Stimulated activated CD4-positive, alpha-beta T cell treated with anti-CD3 and anti-CD28 coated beads, Interleukin-1b, Interleukin-23, amount 100 ng/mL, for 1 hour (primary cell): ENCODE data around the gene SLC30A7.

Source experiments
- DNase-seq, 2 donors: peaks; one replicate each; pipeline ENCODE4 v3.0.0-alpha.2; 2020; ENCODE audit warnings: low read depth in 2 of 2

SLC30A7 gene

DNA sequence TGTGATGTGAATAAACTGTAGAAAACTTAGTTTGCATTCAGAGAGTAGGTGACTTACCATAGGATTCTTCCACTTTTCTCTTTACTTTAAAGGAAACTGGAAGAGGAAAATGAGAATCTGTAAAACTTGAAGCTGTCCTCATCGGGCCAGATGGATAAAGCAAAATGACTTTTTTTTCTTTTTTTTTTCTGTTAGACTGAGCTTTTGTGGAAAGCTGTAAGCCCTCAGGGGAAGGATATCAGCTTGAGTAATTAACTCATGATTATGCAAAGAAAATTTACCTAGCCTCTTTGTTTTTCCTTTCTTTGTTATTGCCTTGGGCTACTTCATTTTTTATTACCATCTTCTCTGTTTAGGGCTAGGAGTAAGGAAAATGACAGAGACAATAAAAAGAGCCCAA, 76.3 kb downstream of the SLC30A7 start:
- DNase-seq, result no peak

DNA sequence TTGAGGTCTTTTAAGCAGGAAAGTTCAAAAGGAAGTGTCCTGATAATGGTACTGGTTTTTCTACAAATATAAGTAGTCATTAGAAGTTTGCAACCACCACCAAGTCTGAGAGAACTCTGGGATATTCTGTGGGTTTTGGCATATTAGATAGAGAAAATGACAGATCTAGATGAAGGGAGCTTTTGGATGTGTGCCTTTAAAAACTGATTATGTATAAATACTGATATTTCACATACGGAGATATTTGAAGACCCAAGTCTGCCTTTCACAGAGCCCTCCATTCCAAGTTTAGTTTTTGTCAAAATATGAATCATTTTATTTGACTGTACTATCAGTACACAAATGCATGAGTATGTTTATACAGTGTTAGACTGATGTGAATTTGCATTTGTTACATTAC, 81.0 kb downstream of the SLC30A7 start:
- no peak for DNase-seq

DNA sequence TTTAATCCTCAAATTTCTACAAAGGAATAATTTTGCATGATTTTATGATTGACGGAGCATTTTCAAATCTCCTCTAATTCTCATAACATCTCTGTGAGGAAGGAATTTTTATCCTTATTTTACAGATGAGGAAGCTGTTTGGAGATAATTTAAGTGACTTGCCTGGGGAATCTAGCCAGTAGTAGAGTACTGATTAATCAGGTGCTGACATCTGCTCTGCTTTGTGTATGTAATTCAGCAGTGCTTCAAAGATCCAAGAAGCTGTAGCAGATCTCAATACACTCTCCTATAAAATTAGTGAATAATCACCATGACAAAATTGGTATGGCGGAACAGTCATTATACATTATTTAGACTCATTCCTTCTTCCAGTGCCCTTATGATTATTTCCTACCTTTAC, 83.7 kb downstream of the SLC30A7 start:
- DNase-seq, result no peak

DNA sequence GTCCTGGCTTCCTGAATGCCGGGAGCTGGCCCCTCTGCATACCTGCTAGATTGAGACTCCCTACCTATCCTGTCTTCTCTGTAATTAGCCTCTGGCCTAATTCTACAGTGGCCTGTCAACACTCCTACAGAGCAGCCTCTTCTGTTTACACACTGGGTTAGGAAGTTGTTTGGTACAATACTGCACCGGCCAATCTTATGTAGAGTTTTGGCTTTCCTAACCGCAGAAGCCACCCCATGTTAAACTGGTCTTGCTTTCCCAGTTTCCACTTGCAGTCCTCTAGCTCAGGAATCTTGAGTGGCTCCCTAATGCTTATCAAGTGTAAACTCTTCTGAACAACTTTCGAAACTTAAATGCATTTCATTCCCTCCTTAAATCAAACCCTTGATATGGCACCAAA, 86.9 kb downstream of the SLC30A7 start:
- no peak for DNase-seq

GRCh38 chr1:100988121-100988520, 92.2 kb downstream of the SLC30A7 start:
- no peak for DNase-seq

- DNase-seq, result no peak
These were observed 93.6 kb downstream of the SLC30A7 start for GRCh38 chr1:100989306-100990077.

DNA sequence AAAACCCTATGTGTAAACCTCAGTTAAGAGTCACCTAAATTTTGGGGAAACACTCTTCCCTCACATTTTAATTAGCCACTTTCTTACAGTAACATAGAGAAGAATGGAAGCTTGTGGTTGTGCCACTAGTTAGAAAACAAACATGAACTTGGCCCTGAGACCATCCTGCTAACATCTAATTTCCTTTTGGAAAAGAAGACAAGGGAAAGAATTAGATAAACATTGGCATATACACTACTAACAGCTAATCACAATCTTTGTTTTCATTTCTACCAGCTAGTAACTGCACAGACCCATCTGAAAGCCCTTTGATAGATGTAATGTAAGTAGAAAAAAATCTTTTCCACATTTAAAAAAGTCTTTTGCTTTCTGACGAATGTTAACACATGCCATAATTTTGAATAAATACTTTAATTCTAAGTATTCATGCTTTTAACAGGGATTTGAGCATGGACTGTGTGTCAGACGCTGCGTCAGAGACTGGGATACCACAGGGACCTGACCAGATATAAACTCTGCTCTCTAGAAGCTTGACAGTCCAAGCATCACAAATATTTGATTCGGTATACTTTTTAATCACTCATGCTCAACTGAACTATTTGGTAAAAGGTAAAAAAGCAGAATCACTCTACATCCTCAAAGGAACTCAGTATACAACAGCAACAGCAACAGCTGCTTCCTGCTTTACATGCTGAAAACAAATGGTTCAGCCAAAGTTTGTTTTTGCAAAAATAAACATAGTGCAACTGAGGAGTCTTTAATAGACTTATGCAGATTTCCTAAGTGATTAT, 99.5 kb downstream of the SLC30A7 start:
- no peak for DNase-seq

- no peak for DNase-seq
These were observed 102.5 kb downstream of the SLC30A7 start for GRCh38 chr1:100998426-100998825.

DNA sequence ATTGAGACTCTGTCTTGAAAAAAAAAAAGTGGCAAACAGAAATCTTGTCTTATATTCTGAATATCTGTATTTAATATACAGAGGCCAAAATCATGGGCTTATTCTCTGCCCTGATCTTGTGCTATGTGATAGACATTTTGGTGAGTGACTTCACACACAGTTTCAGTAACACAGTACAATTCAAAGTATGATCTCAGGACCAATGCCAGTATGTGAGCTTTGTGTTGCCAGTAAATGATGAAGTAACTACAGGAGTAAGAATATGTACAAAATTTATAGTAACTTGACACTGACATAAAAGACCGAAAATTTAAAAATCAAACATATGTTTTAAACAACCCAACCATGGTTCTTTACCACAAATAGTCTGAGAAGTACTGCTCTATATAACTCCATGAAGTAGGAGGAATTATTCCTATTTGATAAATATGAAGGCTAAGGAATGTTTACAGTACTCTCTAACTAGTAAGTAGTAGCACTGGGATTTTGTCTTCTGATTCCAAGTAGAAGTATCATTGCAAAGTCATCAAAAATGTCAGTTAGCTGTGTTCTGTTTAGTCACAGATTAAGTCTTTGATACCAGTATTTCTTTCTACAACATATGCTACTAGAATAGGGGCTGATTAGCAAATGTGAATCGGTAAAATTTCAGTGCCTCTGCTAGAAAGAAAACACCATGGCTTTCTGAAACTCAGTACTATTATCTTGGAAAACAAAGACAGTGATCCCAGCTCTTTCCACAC, 104.4 kb downstream of the SLC30A7 start:
- DNase-seq, result no peak

DNA sequence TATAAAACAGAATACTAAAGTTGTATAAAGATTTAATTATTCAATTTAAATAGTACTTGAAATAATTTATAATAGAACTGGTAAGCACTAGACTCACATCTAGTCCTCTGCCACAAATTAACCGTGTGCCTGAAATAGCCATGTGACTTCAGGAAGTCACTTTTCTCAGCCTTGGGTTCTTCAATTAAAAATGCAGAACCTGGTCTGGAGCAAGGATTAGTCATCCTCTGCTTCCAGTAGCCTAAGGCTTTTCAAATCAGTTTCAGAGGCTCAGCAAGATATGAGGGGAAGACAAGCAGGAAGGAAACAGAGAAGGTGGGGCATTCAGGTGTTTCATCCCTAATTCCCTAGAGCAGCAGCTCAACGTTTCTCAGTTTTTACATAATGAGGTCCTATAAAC, 106.7 kb downstream of the SLC30A7 start:
- DNase-seq, result no peak

- no peak for DNase-seq
These were observed 107.2 kb downstream of the SLC30A7 start for GRCh38 chr1:101003012-101003650.

- no peak for DNase-seq
These were observed 108.2 kb downstream of the SLC30A7 start for GRCh38 chr1:101004061-101004460.

GRCh38 chr1:101004670-101005069, 108.8 kb downstream of the SLC30A7 start:
- no peak for DNase-seq

DNA sequence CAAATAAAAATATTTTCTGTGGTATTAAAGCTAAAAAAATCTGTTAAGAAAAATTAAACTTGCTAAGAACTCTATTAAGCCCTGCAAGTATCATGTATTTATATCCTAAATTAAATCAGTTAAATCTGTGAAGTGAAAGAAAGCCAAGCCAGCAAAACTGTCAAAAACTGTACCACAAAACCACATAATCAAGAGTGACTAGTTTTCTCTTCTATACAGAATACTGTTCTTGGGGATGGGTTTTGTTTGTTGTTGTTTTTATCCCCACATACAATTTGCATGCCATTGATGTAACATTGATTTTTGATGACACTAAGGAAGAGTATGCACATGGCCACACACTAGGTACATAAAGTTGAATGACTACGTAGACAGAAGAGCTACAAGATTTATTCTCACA, 109.3 kb downstream of the SLC30A7 start:
- DNase-seq, result no peak

GRCh38 chr1:101005871-101006270, 110.0 kb downstream of the SLC30A7 start:
- DNase-seq, result no peak

DNA sequence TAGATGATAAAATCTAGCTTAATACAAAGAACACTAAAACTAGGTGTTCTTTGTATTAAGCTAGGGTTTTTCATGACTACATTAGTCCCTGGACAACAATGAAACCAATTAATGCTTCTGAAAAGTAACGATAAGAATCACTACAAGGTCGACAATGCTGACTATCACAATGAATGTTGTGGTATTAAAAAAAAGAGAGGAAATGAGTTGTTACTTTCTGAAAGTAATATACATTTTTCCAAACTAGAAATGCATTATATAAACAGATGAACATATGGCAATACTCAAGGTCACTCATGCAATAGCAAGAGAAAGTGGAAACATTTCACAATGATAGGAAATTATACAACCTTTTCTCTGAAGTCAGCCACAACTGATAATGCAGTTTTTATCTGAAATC, 110.7 kb downstream of the SLC30A7 start:
- DNase-seq, result no peak

DNA sequence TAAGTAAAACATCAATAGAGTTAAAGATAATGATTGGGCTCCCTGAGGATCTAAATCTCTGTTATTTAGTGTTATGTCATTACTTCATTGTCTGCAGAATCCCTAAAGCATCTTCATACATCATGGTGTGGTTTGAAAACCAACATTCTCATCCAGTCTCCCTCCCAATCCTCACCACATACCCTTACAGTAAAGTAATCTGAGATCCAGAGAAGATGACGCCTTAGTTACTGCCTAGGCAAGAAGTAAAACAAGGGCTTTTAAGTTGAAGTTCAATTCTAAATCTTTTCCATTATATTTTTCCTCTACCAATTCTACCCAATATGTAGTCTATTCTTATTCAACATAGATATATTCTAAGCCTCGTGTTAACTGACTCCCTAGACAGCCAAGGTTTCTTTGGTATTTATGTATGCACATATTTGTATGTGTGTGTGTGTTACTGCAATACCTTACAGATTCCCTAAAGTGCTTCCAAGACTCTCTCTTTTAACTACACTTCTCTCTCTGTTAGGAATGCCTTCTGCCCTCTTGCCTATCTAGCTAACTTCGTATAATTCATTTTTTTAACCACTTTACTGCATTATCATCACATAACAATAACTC, 112.4 kb downstream of the SLC30A7 start:
- no peak for DNase-seq

GRCh38 chr1:101013776-101014175, 117.9 kb downstream of the SLC30A7 start:
- no peak for DNase-seq

- no peak for DNase-seq
These were observed 121.6 kb downstream of the SLC30A7 start for GRCh38 chr1:101017448-101017847.

DNA sequence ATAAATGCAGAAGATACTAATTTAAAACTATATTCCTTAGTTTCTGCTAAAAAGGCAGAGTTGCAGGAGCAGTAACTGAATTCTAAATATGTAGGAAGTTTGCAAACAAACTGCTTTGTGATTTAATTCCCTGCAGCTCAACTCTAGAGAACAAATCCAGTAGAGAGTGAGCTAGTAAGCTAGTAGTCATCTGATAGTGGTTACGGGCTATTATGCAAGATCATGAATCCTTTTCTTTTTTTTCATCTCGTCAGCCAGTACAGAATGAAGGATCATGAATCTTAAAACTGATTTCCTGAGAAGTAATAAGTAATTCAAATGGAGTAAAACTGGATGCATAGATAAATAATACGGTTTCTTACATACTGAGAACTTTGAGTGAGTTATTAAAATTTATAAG, 126.4 kb downstream of the SLC30A7 start:
- DNase-seq, result no peak

DNA sequence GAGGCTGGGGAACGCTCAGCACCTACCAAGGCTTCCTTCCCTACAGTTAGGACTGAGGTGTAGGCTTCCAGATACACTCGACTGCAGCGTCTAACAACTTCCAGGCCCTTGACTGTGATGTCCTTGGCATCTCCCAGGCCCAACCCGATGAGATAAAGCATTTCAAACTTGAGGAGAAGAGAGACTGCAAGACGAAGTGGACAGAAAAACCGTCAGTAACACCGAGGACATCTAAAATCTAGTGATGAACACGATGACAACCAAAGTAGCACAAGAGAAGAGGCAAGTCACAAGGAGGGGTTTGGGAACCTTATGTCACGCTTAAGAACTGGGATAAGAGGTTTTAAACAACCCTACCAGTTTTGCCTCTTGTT, 129.4 kb downstream of the SLC30A7 start:
- no peak for DNase-seq
